ENCODE results near the gene KRT85. TPM values are rescaled to one million over a fixed set of nuclear protein-coding genes. Genes with fewer than 3 reads are reported as not detected.
A peak's percentile ranks its signal among the peaks of the same experiment; 100 is the strongest.

KRT85 gene
- total RNA-seq, 2 experiments from 2014 or later = not detected

GRCh38 chr12:52415870-52416750 is 48.8 kb upstream of the KRT85 start:
- Histone ChIP-seq H3K4me3 (ENCODE audit: low read depth, low read length, poor library complexity, severe bottlenecking) (no peak overlapping the region), H3K79me2 (ENCODE audit: insufficient read depth, low read depth, low read length) (no peaks in the 10 kb centered on the region), H3K27ac (ENCODE audit: low read depth, low read length, poor library complexity, severe bottlenecking) (no peak overlapping the region), H2AFZ (ENCODE audit: low read length) (no peak overlapping the region), H4K20me1 (ENCODE audit: insufficient read depth, low read length) (no peaks in the 10 kb centered on the region), H3K9me3 (ENCODE audit: low read length) (no peaks in the 10 kb centered on the region), H3K4me1 (ENCODE audit: insufficient read depth, low read length, poor library complexity, severe bottlenecking) (no peaks in the 10 kb centered on the region), H3K9me2 (ENCODE audit: insufficient read depth, low read length) (no peaks in the 10 kb centered on the region), H3K36me3 (ENCODE audit: insufficient read depth, low read length) (no peaks in the 10 kb centered on the region), H3K4me2 (ENCODE audit: low read length) (no peak overlapping the region)
- TF ChIP-seq CTCF (conservative IDR thresholded peaks at IDR 0.05; ENCODE audit: low read length) (no peak), EZH2phosphoT487 (IDR thresholded peaks at IDR 0.05; ENCODE audit: borderline replicate concordance, low read depth, low read length) (no peak)
- POLR2A ChIA-PET = no interaction called here
- DNase-seq (ENCODE audit: low spot score) = no peak
- intact Hi-C loops (cut with micrococcal nuclease; ENCODE audit: unreplicated experiment) = no loop called here
- BruUV-seq (replicated peaks) = no TSS peak
- CTCF ChIA-PET (ENCODE audit: unreplicated experiment) = no interaction called here

GRCh38 chr12:52414936-52415335 is 47.7 kb upstream of the KRT85 start:
- intact Hi-C loops (cut with micrococcal nuclease; ENCODE audit: unreplicated experiment) = no loop called here
- DNase-seq (ENCODE audit: low spot score) = no peak
- H3K4me3 ChIP-seq (ENCODE audit: low read depth, low read length, poor library complexity, severe bottlenecking) = no peak overlapping the region
- H3K4me1 ChIP-seq (ENCODE audit: insufficient read depth, low read length, poor library complexity, severe bottlenecking) = no peaks in the 10 kb centered on the region
- H3K9me3 ChIP-seq (ENCODE audit: low read length) = no peaks in the 10 kb centered on the region
- no peaks in the 10 kb centered on the region for H3K9me2 ChIP-seq (ENCODE audit: insufficient read depth, low read length)
- H4K20me1 ChIP-seq (ENCODE audit: insufficient read depth, low read length) = no peaks in the 10 kb centered on the region
- POLR2A ChIA-PET = interaction anchor here (0.7 kb wide), 1 partner anchor 54 kb away, joined by 4 read pairs; no protein-coding TSS in a partner anchor
- no TSS peak for BruUV-seq (replicated peaks)
- no peak overlapping the region for H2AFZ ChIP-seq (ENCODE audit: low read length)
- H3K79me2 ChIP-seq (ENCODE audit: insufficient read depth, low read depth, low read length) = no peaks in the 10 kb centered on the region
- H3K4me2 ChIP-seq (ENCODE audit: low read length) = no peak overlapping the region
- H3K27ac ChIP-seq (ENCODE audit: low read depth, low read length, poor library complexity, severe bottlenecking) = no peak overlapping the region
- no peaks in the 10 kb centered on the region for H3K36me3 ChIP-seq (ENCODE audit: insufficient read depth, low read length)
- CTCF ChIA-PET (ENCODE audit: unreplicated experiment) = no interaction called here
- TF ChIP-seq CTCF (conservative IDR thresholded peaks at IDR 0.05; ENCODE audit: low read length) = no peak
- no peak for TF ChIP-seq EZH2phosphoT487 (IDR thresholded peaks at IDR 0.05; ENCODE audit: borderline replicate concordance, low read depth, low read length)

- ChIA-PET CTCF (ENCODE audit: unreplicated experiment) (no interaction called here), POLR2A (interaction anchor here (0.7 to 1.2 kb wide), 2 partner anchors 13 to 53 kb away, joined by 3 to 4 read pairs; no protein-coding TSS in a partner anchor)
- no peaks in the 10 kb centered on the region for H3K4me1 ChIP-seq (ENCODE audit: insufficient read depth, low read length, poor library complexity, severe bottlenecking)
Observed at GRCh38 chr12:52413782-52414345, 46.6 kb upstream of the KRT85 start.

More at GRCh38 chr12:52413782-52414345, 46.6 kb upstream of the KRT85 start:
- no peak overlapping the region for H3K27ac ChIP-seq (ENCODE audit: low read depth, low read length, poor library complexity, severe bottlenecking)
- no peak overlapping the region for H3K4me3 ChIP-seq (ENCODE audit: low read depth, low read length, poor library complexity, severe bottlenecking)
- H3K9me2 ChIP-seq (ENCODE audit: insufficient read depth, low read length) = no peaks in the 10 kb centered on the region
- DNase-seq (ENCODE audit: low spot score) = no peak
- H3K36me3 ChIP-seq (ENCODE audit: insufficient read depth, low read length) = no peaks in the 10 kb centered on the region
- no peaks in the 10 kb centered on the region for H3K79me2 ChIP-seq (ENCODE audit: insufficient read depth, low read depth, low read length)
- H3K9me3 ChIP-seq (ENCODE audit: low read length) = no peaks in the 10 kb centered on the region
- BruUV-seq (replicated peaks) = no TSS peak
- H3K4me2 ChIP-seq (ENCODE audit: low read length) = no peak overlapping the region
- no peaks in the 10 kb centered on the region for H4K20me1 ChIP-seq (ENCODE audit: insufficient read depth, low read length)
- TF ChIP-seq EZH2phosphoT487 (IDR thresholded peaks at IDR 0.05; ENCODE audit: borderline replicate concordance, low read depth, low read length) (no peak), CTCF (conservative IDR thresholded peaks at IDR 0.05; ENCODE audit: low read length) (peak; percentile 50)
- intact Hi-C loops (cut with micrococcal nuclease; ENCODE audit: unreplicated experiment) = no loop called here
- H2AFZ ChIP-seq (ENCODE audit: low read length) = no peak overlapping the region
